ENCODE data around the gene GPBP1. TPM values are rescaled to one million over a fixed set of nuclear protein-coding genes. Genes with fewer than 3 reads are reported as not detected.

Gene GPBP1
- total and polyA plus RNA-seq, 2 donors (not counting 1 experiment from before 2014, with no cell fraction given) = 50.4 to 82.1 TPM

GRCh38 chr5:57291894-57292293 is 118.0 kb downstream of the GPBP1 start:
- TF ChIP-seq CTCF (conservative IDR thresholded peaks at IDR 0.05 in 1 of 2, IDR thresholded peaks at IDR 0.05 in 1 of 2; ENCODE audit: low read depth in 1 of 2, low read length in 2 of 2) (no peak), EZH2 (IDR thresholded peaks at IDR 0.05; ENCODE audit: low read length, missing control alignments) (no peak)
- H4K20me1 ChIP-seq (ENCODE audit: control insufficient read depth, extremely low read depth, insufficient read depth, low read length) = no peaks in the 10 kb centered on the region
- H3K36me3 ChIP-seq (ENCODE audit: control insufficient read depth, insufficient read depth, low read length) = no peaks in the 10 kb centered on the region
- no peak overlapping the region for H3K4me3 ChIP-seq (replicated peaks in 1 of 4; ENCODE audit: control extremely low read depth in 1 of 4, insufficient read depth in 1 of 4, low read depth in 3 of 4, low read length in 4 of 4)
- no peak overlapping the region for H3K4me2 ChIP-seq (ENCODE audit: extremely low read depth, insufficient read depth, low read length)
- no peaks in the 10 kb centered on the region for H3K27me3 ChIP-seq (ENCODE audit: control insufficient read depth, insufficient read depth, low read length)
- H3K79me2 ChIP-seq (ENCODE audit: control insufficient read depth, insufficient read depth, low read length) = no peaks in the 10 kb centered on the region
- no peak for DNase-seq (ENCODE audit: low read depth in 2 of 2)
- no peak overlapping the region for H2AFZ ChIP-seq (ENCODE audit: low read length)
- no peak overlapping the region for H3K9ac ChIP-seq (ENCODE audit: insufficient read depth, low read length)
- H3K9me3 ChIP-seq (ENCODE audit: control insufficient read depth, insufficient read depth, low read depth, low read length) = no peaks in the 10 kb centered on the region
- no peaks in the 10 kb centered on the region for H3K4me1 ChIP-seq (ENCODE audit: control insufficient read depth, extremely low read depth, insufficient read depth, low read length)
- H3K27ac ChIP-seq (ENCODE audit: insufficient read depth, low read length) = no peak overlapping the region

GRCh38 chr5:57292336-57292735 is 118.5 kb downstream of the GPBP1 start:
- no peak overlapping the region for H3K4me3 ChIP-seq (replicated peaks in 1 of 4; ENCODE audit: control extremely low read depth in 1 of 4, insufficient read depth in 1 of 4, low read depth in 3 of 4, low read length in 4 of 4)
- no peaks in the 10 kb centered on the region for H3K27me3 ChIP-seq (ENCODE audit: control insufficient read depth, insufficient read depth, low read length)
- DNase-seq (ENCODE audit: low read depth in 2 of 2) = no peak
- no peak overlapping the region for H3K9ac ChIP-seq (ENCODE audit: insufficient read depth, low read length)
- no peak overlapping the region for H3K4me2 ChIP-seq (ENCODE audit: extremely low read depth, insufficient read depth, low read length)
- no peaks in the 10 kb centered on the region for H4K20me1 ChIP-seq (ENCODE audit: control insufficient read depth, extremely low read depth, insufficient read depth, low read length)
- no peaks in the 10 kb centered on the region for H3K36me3 ChIP-seq (ENCODE audit: control insufficient read depth, insufficient read depth, low read length)
- no peaks in the 10 kb centered on the region for H3K79me2 ChIP-seq (ENCODE audit: control insufficient read depth, insufficient read depth, low read length)
- no peaks in the 10 kb centered on the region for H3K4me1 ChIP-seq (ENCODE audit: control insufficient read depth, extremely low read depth, insufficient read depth, low read length)
- H3K27ac ChIP-seq (ENCODE audit: insufficient read depth, low read length) = no peak overlapping the region
- TF ChIP-seq EZH2 (IDR thresholded peaks at IDR 0.05; ENCODE audit: low read length, missing control alignments) = no peak
- no peak for TF ChIP-seq CTCF (conservative IDR thresholded peaks at IDR 0.05 in 1 of 2, IDR thresholded peaks at IDR 0.05 in 1 of 2; ENCODE audit: low read depth in 1 of 2, low read length in 2 of 2)
- H2AFZ ChIP-seq (ENCODE audit: low read length) = no peak overlapping the region
- H3K9me3 ChIP-seq (ENCODE audit: control insufficient read depth, insufficient read depth, low read depth, low read length) = no peaks in the 10 kb centered on the region

GRCh38 chr5:57298295-57298984 is 124.6 kb downstream of the GPBP1 start:
- no peak overlapping the region for H2AFZ ChIP-seq (ENCODE audit: low read length)
- H4K20me1 ChIP-seq (ENCODE audit: control insufficient read depth, extremely low read depth, insufficient read depth, low read length) = no peaks in the 10 kb centered on the region
- no peaks in the 10 kb centered on the region for H3K36me3 ChIP-seq (ENCODE audit: control insufficient read depth, insufficient read depth, low read length)
- H3K9ac ChIP-seq (ENCODE audit: insufficient read depth, low read length) = no peak overlapping the region
- H3K9me3 ChIP-seq (ENCODE audit: control insufficient read depth, insufficient read depth, low read depth, low read length) = no peaks in the 10 kb centered on the region
- H3K4me2 ChIP-seq (ENCODE audit: extremely low read depth, insufficient read depth, low read length) = peak overlapping the region; percentile 13
- peak; percentile 70 to 89 for DNase-seq (ENCODE audit: low read depth in 2 of 2)
- no peak overlapping the region for H3K4me3 ChIP-seq (replicated peaks in 1 of 4; ENCODE audit: control extremely low read depth in 1 of 4, insufficient read depth in 1 of 4, low read depth in 3 of 4, low read length in 4 of 4)
- H3K4me1 ChIP-seq (ENCODE audit: control insufficient read depth, extremely low read depth, insufficient read depth, low read length) = peaks cover 3% of the 10 kb centered on the region
- H3K79me2 ChIP-seq (ENCODE audit: control insufficient read depth, insufficient read depth, low read length) = no peaks in the 10 kb centered on the region
- H3K27ac ChIP-seq (ENCODE audit: insufficient read depth, low read length) = no peak overlapping the region
- TF ChIP-seq EZH2 (IDR thresholded peaks at IDR 0.05; ENCODE audit: low read length, missing control alignments) (no peak), CTCF (conservative IDR thresholded peaks at IDR 0.05 in 1 of 2, IDR thresholded peaks at IDR 0.05 in 1 of 2; ENCODE audit: low read depth in 1 of 2, low read length in 2 of 2) (peak; percentile 81 to 82)
- no peaks in the 10 kb centered on the region for H3K27me3 ChIP-seq (ENCODE audit: control insufficient read depth, insufficient read depth, low read length)
